Measurements from ENCODE around the gene LSP1. TPM values are rescaled to one million over a fixed set of nuclear protein-coding genes. Genes with fewer than 3 reads are reported as not detected.

LSP1 gene
- total and polyA plus RNA-seq, 2 of the 8 experiments (the other 6 are each of a cell fraction or from before 2014, with no cell fraction given): 0.03 TPM; not detected in 1

DNA sequence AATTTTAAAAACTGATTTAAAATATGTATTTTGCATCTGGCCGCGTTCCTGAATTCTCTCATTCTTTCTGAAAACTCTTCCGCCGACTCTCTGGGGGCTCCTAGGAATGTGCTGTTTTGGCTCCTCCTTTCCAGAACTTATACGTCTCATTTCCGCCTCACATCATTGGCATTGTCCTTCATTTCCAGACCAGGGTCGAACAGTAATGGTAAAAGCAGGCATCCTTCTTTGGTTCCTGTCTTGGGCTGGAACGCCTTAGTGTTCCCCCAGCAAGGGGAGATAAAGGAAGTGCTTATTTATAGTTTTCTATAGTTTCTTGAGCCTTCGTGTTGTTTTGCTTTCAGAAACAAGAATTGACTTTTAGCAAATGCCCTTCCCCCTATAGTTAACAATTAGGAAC, 55.7 kb downstream of the LSP1 start:
- no peak overlapping the region for H4K5ac ChIP-seq (ENCODE audit: insufficient read length, low read depth, low read length)
- WGBS, 2 experiments (ENCODE audit: extremely low coverage in 1 of 2, insufficient coverage in 1 of 2, insufficient read length in 1 of 2, insufficient replicate concordance in 2 of 2, low coverage in 1 of 2, low lambda C conversion rate in 2 of 2, missing lambda C conversion rate in 1 of 2): 61% methylated on average over 9 of the region's 9 CpGs; no CpG with 5 or more reads in 1 of the 2 experiments
- H3K9ac ChIP-seq (replicated peaks in 1 of 4; ENCODE audit: extremely low read depth in 1 of 4, low read depth in 3 of 4, low read length in 3 of 4): no peak overlapping the region
- H3K4me3 ChIP-seq (ENCODE audit: extremely low read depth in 1 of 4, insufficient read depth in 2 of 4, low read depth in 3 of 4, low read length in 4 of 4): no peak overlapping the region
- no peak overlapping the region for H2BK20ac ChIP-seq (ENCODE audit: low read length)
- peak overlapping the region; percentile 27; the same call in 1 of the 2 replicates for H2BK12ac ChIP-seq (ENCODE audit: low read depth, low read length)
- no peaks in the 10 kb centered on the region for H3K79me1 ChIP-seq (ENCODE audit: low read depth, low read length)
- H2BK120ac ChIP-seq (replicated peaks; ENCODE audit: low read depth, low read length): no peak overlapping the region
- H3K79me2 ChIP-seq (ENCODE audit: control insufficient read depth in 1 of 2, insufficient read depth in 2 of 2, low read length in 2 of 2): no peaks in the 10 kb centered on the region
- DNase-seq (ENCODE audit: low read depth in 1 of 2, low spot score in 2 of 2) (no peak), FAIRE-seq (no peak)
- H2AK5ac ChIP-seq (ENCODE audit: low read depth, low read length): no peak overlapping the region
- peaks cover 0 to 3% (median 2%) of the 10 kb centered on the region in 4 experiments; a peak in 1 of 7 replicates for H3K27me3 ChIP-seq (replicated peaks in 1 of 4; ENCODE audit: control insufficient read depth in 3 of 4, extremely low read depth in 1 of 4, insufficient read depth in 3 of 4, low read length in 3 of 4)
- H3K14ac ChIP-seq (ENCODE audit: insufficient read length): no peak overlapping the region
- H4K8ac ChIP-seq (ENCODE audit: extremely low read depth, insufficient read depth, low read length): no peak overlapping the region
- H3K23me2 ChIP-seq (ENCODE audit: low read depth, low read length): no peaks in the 10 kb centered on the region
- ChIA-PET POLR2A (ENCODE audit: partially characterized antibody) (interaction anchor here (1.0 kb wide), 1 partner anchor 30 kb away, joined by 3 read pairs; no protein-coding TSS in a partner anchor), CTCF (ENCODE audit: partially characterized antibody) (interaction anchor here (1.0 to 4.1 kb wide), 6 partner anchors 11 to 248 kb away, joined by 3 to 28 read pairs (median 8); no protein-coding TSS in a partner anchor)
- H2BK5ac ChIP-seq (ENCODE audit: low read depth, low read length): peak overlapping the region; percentile 27; the same call in 1 of the 2 replicates
- no peaks in the 10 kb centered on the region for H3K9me3 ChIP-seq (ENCODE audit: insufficient read depth in 2 of 2, low read depth in 1 of 2, low read length in 1 of 2)
- no peak overlapping the region for H4K91ac ChIP-seq (replicated peaks; ENCODE audit: insufficient read length, low read length)
- H4K20me1 ChIP-seq (replicated peaks in 1 of 2; ENCODE audit: control insufficient read depth in 1 of 2, insufficient read depth in 2 of 2, low read length in 2 of 2): no peaks in the 10 kb centered on the region
- H2BK15ac ChIP-seq (ENCODE audit: low read length): no peak overlapping the region
- no peak overlapping the region for H3K23ac ChIP-seq (ENCODE audit: insufficient read length)
- no peaks in the 10 kb centered on the region for H3K36me3 ChIP-seq (ENCODE audit: control insufficient read depth in 2 of 4, insufficient read depth in 4 of 4, low read length in 3 of 4)
- peak overlapping the region in 1 of 2 experiments; percentile 36; a peak in 2 of 4 replicates for H3K4me2 ChIP-seq (ENCODE audit: insufficient read depth in 1 of 2, low read depth in 2 of 2, low read length in 2 of 2)
- no peak overlapping the region; the same call in 1 of the 2 replicates for H3K18ac ChIP-seq (ENCODE audit: extremely low read depth, low read length)
- H2AFZ ChIP-seq (ENCODE audit: low read length): peak overlapping the region; percentile 95; the same call in 1 of the 2 replicates
- peaks cover 2 to 10% (median 6%) of the 10 kb centered on the region in 4 experiments; a peak in 6 of 7 replicates for H3K4me1 ChIP-seq (replicated peaks in 1 of 4; ENCODE audit: control insufficient read depth in 3 of 4, insufficient read depth in 4 of 4, low read length in 3 of 4)
- H3K56ac ChIP-seq (replicated peaks; ENCODE audit: insufficient read length, low read depth, low read length): no peak overlapping the region
- H3K27ac ChIP-seq (ENCODE audit: low read depth, low read length): no peak overlapping the region
- H3K4ac ChIP-seq (replicated peaks; ENCODE audit: insufficient read length, low read depth, low read length): no peak overlapping the region
- no peak for TF ChIP-seq RXRA (IDR thresholded peaks at IDR 0.05; ENCODE audit: insufficient read depth, low read depth, low read length)
- no peak for TF ChIP-seq KDM5A (IDR thresholded peaks at IDR 0.05; ENCODE audit: low read length)
- TF ChIP-seq POU5F1 (IDR thresholded peaks at IDR 0.05; ENCODE audit: low read depth, low read length): no peak
- TF ChIP-seq YY1 (IDR thresholded peaks at IDR 0.05; ENCODE audit: low read depth, low read length): no peak
- no peak for TF ChIP-seq BCL11A (IDR thresholded peaks at IDR 0.05; ENCODE audit: low read depth in 2 of 2, low read length in 2 of 2)
- no peak for TF ChIP-seq HDAC6 (IDR thresholded peaks at IDR 0.05; ENCODE audit: low read depth, low read length)
- no peak for TF ChIP-seq ASH2L (IDR thresholded peaks at IDR 0.05; ENCODE audit: low read length)
- no peak for TF ChIP-seq MAFK (IDR thresholded peaks at IDR 0.05; ENCODE audit: low read depth, low read length)
- no peak for TF ChIP-seq TCF12 (IDR thresholded peaks at IDR 0.05; ENCODE audit: low read depth, low read length)
- TF ChIP-seq CTCF (IDR thresholded peaks at IDR 0.05; ENCODE audit: control extremely low read depth in 1 of 3, insufficient read depth in 1 of 3, low read depth in 1 of 3, low read length in 3 of 3): no peak
- TF ChIP-seq JUN (IDR thresholded peaks at IDR 0.05; ENCODE audit: low read depth, low read length): no peak
- no peak for TF ChIP-seq SIX5 (IDR thresholded peaks at IDR 0.05; ENCODE audit: low read depth, low read length)

Measured in H1 (cell line).